Measurements from ENCODE around the gene NMNAT2. TPM values are rescaled to one million over a fixed set of nuclear protein-coding genes. Genes with fewer than 3 reads are reported as not detected.

The NMNAT2 gene
- total RNA-seq, 1 experiment from 2014 or later = 11.4 TPM

DNA sequence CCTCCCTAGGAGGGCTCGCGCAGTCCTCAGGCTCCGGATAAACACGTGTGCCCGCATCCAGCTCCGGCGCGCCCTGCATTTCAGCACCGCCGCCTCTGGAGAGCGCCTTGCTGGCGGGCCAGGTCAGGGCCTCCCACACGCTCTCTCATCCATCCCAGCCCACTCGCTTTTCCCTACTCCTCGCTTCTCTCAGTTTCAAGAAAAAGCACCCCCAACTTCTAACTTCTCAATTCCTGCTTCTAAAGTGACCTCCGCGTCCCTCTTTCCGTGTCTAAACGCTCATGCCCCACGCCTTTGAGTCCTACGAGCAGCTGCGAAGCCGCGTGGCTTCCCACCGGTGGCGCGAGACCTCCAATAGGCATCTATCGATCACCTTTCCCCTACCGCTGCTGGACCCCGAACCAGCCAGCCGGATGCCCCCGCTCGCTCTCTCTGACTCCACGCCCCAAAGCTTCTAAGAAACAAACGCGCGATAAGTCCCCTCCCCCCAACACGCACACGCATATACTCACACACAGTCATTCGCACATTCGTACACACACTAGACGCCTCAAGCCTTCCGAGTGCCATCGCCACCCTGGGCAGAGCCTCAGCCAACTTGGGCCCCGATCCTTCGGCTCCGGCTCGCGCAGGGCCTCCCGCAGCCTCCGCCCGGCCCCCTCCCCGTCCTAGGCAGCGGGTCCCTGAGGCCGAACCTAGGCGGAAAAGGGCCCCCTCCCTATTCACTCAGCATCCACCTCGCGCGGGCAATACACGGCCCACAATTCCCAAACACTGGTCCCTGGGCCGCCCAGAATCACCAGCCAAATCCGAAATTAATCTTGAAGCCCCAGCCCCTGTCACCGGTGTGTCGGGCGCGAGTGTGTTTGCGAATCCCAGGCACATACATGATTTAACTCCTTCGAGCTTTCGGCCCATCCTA lies 1.1 kb downstream of the NMNAT2 start:
- Mint-ChIP-seq H3K27me3 (ENCODE audit: low read depth) (peaks cover 41% of the 10 kb centered on the region), H3K4me1 (peaks cover 37 to 38% of the 10 kb centered on the region in 2 experiments), H3K27ac (peak overlapping the region in 1 of 3 experiments; percentile 36; a peak in 1 of 7 replicates), H3K36me3 (ENCODE audit: insufficient read depth in 1 of 3, low read depth in 3 of 3) (no peaks in the 10 kb centered on the region), H3K9me3 (no peaks in the 10 kb centered on the region), H3K4me3 (peak overlapping the region; percentile 86 to 94)
- Histone ChIP-seq H3K14ac (ENCODE audit: insufficient read depth, low read length) (no peak overlapping the region), H3K56ac (ENCODE audit: insufficient read length, low read depth, low read length) (no peak overlapping the region), H3K27ac (ENCODE audit: insufficient read length, low read depth, low read length) (no peak overlapping the region), H3K23me2 (ENCODE audit: insufficient read length, low read depth, low read length, poor library complexity, severe bottlenecking) (peaks cover 14% of the 10 kb centered on the region), H3K9ac (ENCODE audit: extremely low read depth, insufficient read length, low read length) (no peak overlapping the region), H4K5ac (ENCODE audit: insufficient read length, low read depth, low read length) (no peak overlapping the region), H3K4me2 (ENCODE audit: insufficient read depth, insufficient read length, low read length) (peak overlapping the region; percentile 63), H2BK5ac (ENCODE audit: insufficient read length, low read length) (no peak overlapping the region), H3K23ac (ENCODE audit: insufficient read length, low read depth, low read length) (no peak overlapping the region), H4K8ac (replicated peaks; ENCODE audit: insufficient read length, low read depth, low read length) (no peak overlapping the region), H2AK5ac (ENCODE audit: insufficient read length, low read length) (no peak overlapping the region), H3T11ph (ENCODE audit: low read length) (no peak overlapping the region), H2BK120ac (ENCODE audit: low read depth, low read length, poor library complexity, severe bottlenecking) (no peak overlapping the region), H2AFZ (ENCODE audit: low read length) (no peak overlapping the region), H3K4ac (ENCODE audit: low read depth, low read length) (no peak overlapping the region), H4K91ac (ENCODE audit: insufficient read length, low read depth, low read length) (no peak overlapping the region), H4K20me1 (ENCODE audit: control insufficient read depth, insufficient read depth, insufficient read length) (no peaks in the 10 kb centered on the region), H3K9me3 (ENCODE audit: control insufficient read depth, low read depth, low read length) (no peaks in the 10 kb centered on the region), H2BK15ac (ENCODE audit: low read depth, low read length) (no peak overlapping the region), H2BK20ac (ENCODE audit: low read depth, low read length, poor library complexity, severe bottlenecking) (no peak overlapping the region), H3K18ac (ENCODE audit: insufficient read length, low read depth, low read length) (no peak overlapping the region), H3K4me1 (ENCODE audit: insufficient read depth, low read length) (no peaks in the 10 kb centered on the region; the same call in 1 of the 2 replicates), H3K27me3 (ENCODE audit: insufficient read depth, low read length) (no peaks in the 10 kb centered on the region; the same call in 1 of the 2 replicates), H2BK12ac (ENCODE audit: insufficient read length, low read depth, low read length) (no peak overlapping the region), H3K79me2 (ENCODE audit: insufficient read depth, low read length) (no peaks in the 10 kb centered on the region), H3K79me1 (ENCODE audit: insufficient read depth, low read depth, low read length, poor library complexity, severe bottlenecking) (no peaks in the 10 kb centered on the region)
- TF ChIP-seq, protein P1, sequence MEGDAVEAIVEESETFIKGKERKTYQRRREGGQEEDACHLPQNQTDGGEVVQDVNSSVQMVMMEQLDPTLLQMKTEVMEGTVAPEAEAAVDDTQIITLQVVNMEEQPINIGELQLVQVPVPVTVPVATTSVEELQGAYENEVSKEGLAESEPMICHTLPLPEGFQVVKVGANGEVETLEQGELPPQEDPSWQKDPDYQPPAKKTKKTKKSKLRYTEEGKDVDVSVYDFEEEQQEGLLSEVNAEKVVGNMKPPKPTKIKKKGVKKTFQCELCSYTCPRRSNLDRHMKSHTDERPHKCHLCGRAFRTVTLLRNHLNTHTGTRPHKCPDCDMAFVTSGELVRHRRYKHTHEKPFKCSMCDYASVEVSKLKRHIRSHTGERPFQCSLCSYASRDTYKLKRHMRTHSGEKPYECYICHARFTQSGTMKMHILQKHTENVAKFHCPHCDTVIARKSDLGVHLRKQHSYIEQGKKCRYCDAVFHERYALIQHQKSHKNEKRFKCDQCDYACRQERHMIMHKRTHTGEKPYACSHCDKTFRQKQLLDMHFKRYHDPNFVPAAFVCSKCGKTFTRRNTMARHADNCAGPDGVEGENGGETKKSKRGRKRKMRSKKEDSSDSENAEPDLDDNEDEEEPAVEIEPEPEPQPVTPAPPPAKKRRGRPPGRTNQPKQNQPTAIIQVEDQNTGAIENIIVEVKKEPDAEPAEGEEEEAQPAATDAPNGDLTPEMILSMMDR (conservative IDR thresholded peaks at IDR 0.05) = no peak
- peak; percentile 84 for DNase-seq
- no CpG with 5 or more reads among the region's 69 CpGs for WGBS (ENCODE audit: extremely low coverage, insufficient read length, low lambda C conversion rate)
